ENCODE measurements around the gene PPP4R1. TPM values are rescaled to one million over a fixed set of nuclear protein-coding genes. Genes with fewer than 3 reads are reported as not detected.

PPP4R1 gene
- total RNA-seq, 1 experiment from 2014 or later = 65.2 TPM

DNA sequence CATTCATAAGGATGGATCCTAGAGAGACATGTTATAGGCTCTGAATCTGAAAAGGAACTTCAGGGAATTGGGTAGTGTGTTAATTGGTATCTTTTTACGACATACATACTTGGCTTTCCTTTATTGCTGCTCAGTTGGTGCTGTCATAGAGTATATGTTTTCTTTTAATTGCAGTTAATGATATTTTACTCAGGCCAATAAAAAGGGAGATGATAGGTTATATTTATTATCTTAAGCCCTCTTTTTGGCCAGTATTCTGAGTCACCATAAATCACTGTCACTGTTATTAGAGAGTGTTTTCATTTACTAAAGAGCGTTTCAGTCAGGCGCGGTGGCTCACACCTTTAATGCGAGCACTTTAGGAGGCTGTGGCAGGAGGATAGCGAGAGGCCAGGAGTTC is 91.4 kb downstream of the PPP4R1 start:
- no peaks in the 10 kb centered on the region for H3K9me3 ChIP-seq (ENCODE audit: low read depth, low read length, poor library complexity, severe bottlenecking)
- no peak for DNase-seq (ENCODE audit: low spot score)
- BruUV-seq (replicated peaks) = no TSS peak
- ChIA-PET POLR2A (ENCODE audit: low non-redundant PET) (no interaction called here), CTCF (no interaction called here)
- intact Hi-C loops (cut with micrococcal nuclease; ENCODE audit: unreplicated experiment) = no loop called here
- H3K4me3 ChIP-seq (ENCODE audit: low read depth, low read length, poor library complexity, severe bottlenecking) = no peak overlapping the region
- TF ChIP-seq, protein P1, sequence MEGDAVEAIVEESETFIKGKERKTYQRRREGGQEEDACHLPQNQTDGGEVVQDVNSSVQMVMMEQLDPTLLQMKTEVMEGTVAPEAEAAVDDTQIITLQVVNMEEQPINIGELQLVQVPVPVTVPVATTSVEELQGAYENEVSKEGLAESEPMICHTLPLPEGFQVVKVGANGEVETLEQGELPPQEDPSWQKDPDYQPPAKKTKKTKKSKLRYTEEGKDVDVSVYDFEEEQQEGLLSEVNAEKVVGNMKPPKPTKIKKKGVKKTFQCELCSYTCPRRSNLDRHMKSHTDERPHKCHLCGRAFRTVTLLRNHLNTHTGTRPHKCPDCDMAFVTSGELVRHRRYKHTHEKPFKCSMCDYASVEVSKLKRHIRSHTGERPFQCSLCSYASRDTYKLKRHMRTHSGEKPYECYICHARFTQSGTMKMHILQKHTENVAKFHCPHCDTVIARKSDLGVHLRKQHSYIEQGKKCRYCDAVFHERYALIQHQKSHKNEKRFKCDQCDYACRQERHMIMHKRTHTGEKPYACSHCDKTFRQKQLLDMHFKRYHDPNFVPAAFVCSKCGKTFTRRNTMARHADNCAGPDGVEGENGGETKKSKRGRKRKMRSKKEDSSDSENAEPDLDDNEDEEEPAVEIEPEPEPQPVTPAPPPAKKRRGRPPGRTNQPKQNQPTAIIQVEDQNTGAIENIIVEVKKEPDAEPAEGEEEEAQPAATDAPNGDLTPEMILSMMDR (conservative IDR thresholded peaks at IDR 0.05; ENCODE audit: low read depth, low read length) = no peak
- no peak for TF ChIP-seq EZH2 (IDR thresholded peaks at IDR 0.05; ENCODE audit: borderline replicate concordance, low read depth, low read length, poor library complexity, severe bottlenecking)
- peaks cover 6% of the 10 kb centered on the region for H3K36me3 ChIP-seq (ENCODE audit: insufficient read depth, low read length, poor library complexity, severe bottlenecking)
- no peak overlapping the region for H3K27ac ChIP-seq (ENCODE audit: low read depth, low read length, poor library complexity, severe bottlenecking)
- no peaks in the 10 kb centered on the region for H3K4me1 ChIP-seq (ENCODE audit: insufficient read depth, low read length, poor library complexity, severe bottlenecking)
- no peaks in the 10 kb centered on the region for H3K27me3 ChIP-seq (replicated peaks; ENCODE audit: insufficient read depth, low read depth, low read length, poor library complexity)

DNA sequence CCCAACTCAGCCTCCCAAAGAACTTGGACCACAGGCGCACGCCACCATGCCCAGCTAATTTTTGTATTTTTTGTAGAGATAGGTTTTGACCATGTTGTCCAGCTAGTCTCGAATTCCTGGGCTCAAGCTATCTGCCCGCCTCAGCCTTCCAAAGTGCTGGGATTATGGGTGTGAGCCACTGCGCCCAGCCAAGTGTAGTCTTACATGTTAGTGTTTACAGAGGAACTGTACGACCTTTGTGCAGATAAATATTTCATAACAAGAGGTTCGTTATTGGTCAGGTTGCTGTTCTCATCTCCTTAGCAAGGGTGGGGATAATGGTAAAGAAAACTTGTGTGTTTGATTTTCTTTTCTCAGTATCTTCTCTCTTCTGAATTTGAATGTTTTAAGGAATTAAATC is 92.6 kb downstream of the PPP4R1 start:
- H3K27ac ChIP-seq (ENCODE audit: low read depth, low read length, poor library complexity, severe bottlenecking) = no peak overlapping the region
- intact Hi-C loops (cut with micrococcal nuclease; ENCODE audit: unreplicated experiment) = no loop called here
- H3K9me3 ChIP-seq (ENCODE audit: low read depth, low read length, poor library complexity, severe bottlenecking) = no peaks in the 10 kb centered on the region
- ChIA-PET CTCF (interaction anchor here (0.6 kb wide), 1 partner anchor 1004 kb away, joined by 3 read pairs; the partner anchor contains the start of gene NAPG), POLR2A (ENCODE audit: low non-redundant PET) (no interaction called here)
- DNase-seq (ENCODE audit: low spot score) = no peak
- peaks cover 12% of the 10 kb centered on the region for H3K36me3 ChIP-seq (ENCODE audit: insufficient read depth, low read length, poor library complexity, severe bottlenecking)
- no TSS peak for BruUV-seq (replicated peaks)
- TF ChIP-seq, protein P1 (conservative IDR thresholded peaks at IDR 0.05; ENCODE audit: low read depth, low read length) = no peak
- no peak for TF ChIP-seq EZH2 (IDR thresholded peaks at IDR 0.05; ENCODE audit: borderline replicate concordance, low read depth, low read length, poor library complexity, severe bottlenecking)
- H3K4me1 ChIP-seq (ENCODE audit: insufficient read depth, low read length, poor library complexity, severe bottlenecking) = no peaks in the 10 kb centered on the region
- H3K4me3 ChIP-seq (ENCODE audit: low read depth, low read length, poor library complexity, severe bottlenecking) = no peak overlapping the region
- no peaks in the 10 kb centered on the region for H3K27me3 ChIP-seq (replicated peaks; ENCODE audit: insufficient read depth, low read depth, low read length, poor library complexity)

DNA sequence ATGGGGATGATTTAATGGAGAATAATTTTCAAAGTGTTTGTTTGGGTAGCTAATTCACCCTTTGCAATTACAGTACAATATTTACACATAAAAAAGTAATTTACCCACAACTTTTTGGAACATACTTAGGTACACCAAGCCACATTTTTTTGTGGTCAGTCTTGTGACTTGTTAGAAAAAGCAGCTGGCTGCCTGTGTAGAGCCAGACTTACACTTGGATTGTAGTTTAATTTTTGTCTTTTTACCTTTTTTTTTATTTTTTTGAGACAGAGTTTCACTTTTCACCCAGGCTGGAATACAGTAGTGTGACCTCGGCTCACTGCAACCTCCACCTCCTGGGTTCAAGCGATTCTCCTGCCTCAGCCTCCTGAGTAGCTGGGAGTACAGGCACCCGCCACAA is 93.7 kb downstream of the PPP4R1 start:
- intact Hi-C loops (cut with micrococcal nuclease; ENCODE audit: unreplicated experiment) = no loop called here
- BruUV-seq (replicated peaks) = no TSS peak

More for the DNA sequence above, 93.7 kb downstream of the PPP4R1 start:
- H3K4me3 ChIP-seq (ENCODE audit: low read depth, low read length, poor library complexity, severe bottlenecking) = no peak overlapping the region
- H3K4me1 ChIP-seq (ENCODE audit: insufficient read depth, low read length, poor library complexity, severe bottlenecking) = no peaks in the 10 kb centered on the region
- H3K27me3 ChIP-seq (replicated peaks; ENCODE audit: insufficient read depth, low read depth, low read length, poor library complexity) = no peaks in the 10 kb centered on the region
- ChIA-PET CTCF (no interaction called here), POLR2A (ENCODE audit: low non-redundant PET) (no interaction called here)
- no peak for DNase-seq (ENCODE audit: low spot score)
- peaks cover 7% of the 10 kb centered on the region for H3K36me3 ChIP-seq (ENCODE audit: insufficient read depth, low read length, poor library complexity, severe bottlenecking)
- H3K9me3 ChIP-seq (ENCODE audit: low read depth, low read length, poor library complexity, severe bottlenecking) = no peaks in the 10 kb centered on the region
- TF ChIP-seq EZH2 (IDR thresholded peaks at IDR 0.05; ENCODE audit: borderline replicate concordance, low read depth, low read length, poor library complexity, severe bottlenecking) = no peak
- TF ChIP-seq, protein P1 (conservative IDR thresholded peaks at IDR 0.05; ENCODE audit: low read depth, low read length) = no peak
- H3K27ac ChIP-seq (ENCODE audit: low read depth, low read length, poor library complexity, severe bottlenecking) = no peak overlapping the region

Data from A673 (cell line).